SK-N-SH treated with all-trans-retinoic acid at 6 μM for 48 hours (cell line): ENCODE measurements around the gene MPDU1.

Experiments used
- ATAC-seq: fragments of 200-7000 bp; cut with Tn5 transposase; 3 replicates; pipeline ENCODE4 v1.9.1; 2020; ENCODE audit warnings: mild to moderate bottlenecking, moderate library complexity
- BACH2 ChIP-seq: fragments of 250-450 bp; sonication (Bioruptor Pico); IDR thresholded peaks from 2 replicates; pipeline ENCODE4 v1.9.0; 2021; ENCODE audit warnings: mild to moderate bottlenecking, borderline replicate concordance
- CSDC2 ChIP-seq: fragments of 250-450 bp; sonication (Bioruptor Pico); IDR thresholded peaks from 2 replicates; pipeline ENCODE4 v1.5.0; 2020; ENCODE audit warnings: mild to moderate bottlenecking, moderate library complexity
- ESRRG ChIP-seq: fragments of 250-450 bp; sonication (Bioruptor Pico); IDR thresholded peaks from 2 replicates; pipeline ENCODE4 v1.6.1; 2021; ENCODE audit warnings: mild to moderate bottlenecking
- GLIS3 ChIP-seq: fragments of 250-450 bp; sonication (Bioruptor Pico); IDR thresholded peaks from 2 replicates; pipeline ENCODE4 v1.5.0; 2020; ENCODE audit warnings: mild to moderate bottlenecking, moderate library complexity
- OSR1 ChIP-seq: fragments of 250-450 bp; sonication (Bioruptor Pico); IDR thresholded peaks from 2 replicates; pipeline ENCODE4 v1.8.0; 2022; ENCODE audit warnings: moderate library complexity, mild to moderate bottlenecking, inconsistent platforms
- PPARA ChIP-seq: fragments of 250-450 bp; sonication (Bioruptor Pico); IDR thresholded peaks from 2 replicates; pipeline ENCODE4 v1.5.0; 2020; ENCODE audit warnings: mild to moderate bottlenecking, borderline replicate concordance
- RARB ChIP-seq: fragments of 250-450 bp; sonication (Bioruptor Pico); IDR thresholded peaks from 2 replicates; pipeline ENCODE4 v1.8.0; 2021; ENCODE audit warnings: mild to moderate bottlenecking, moderate library complexity
- SNAI2 ChIP-seq: fragments of 250-450 bp; sonication (Bioruptor Pico); IDR thresholded peaks from 2 replicates; pipeline ENCODE4 v1.5.0; 2020; ENCODE audit warnings: mild to moderate bottlenecking, moderate library complexity
- TCF4 ChIP-seq: fragments of 250-450 bp; sonication (Bioruptor Pico); IDR thresholded peaks from 2 replicates; pipeline ENCODE4 v1.8.0; 2021; ENCODE audit warnings: mild to moderate bottlenecking, moderate library complexity, borderline replicate concordance
- TOX ChIP-seq: fragments of 250-450 bp; sonication (Bioruptor Pico); IDR thresholded peaks from 2 replicates; pipeline ENCODE4 v1.8.0; 2021; ENCODE audit warnings: mild to moderate bottlenecking, moderate library complexity, borderline replicate concordance
- TSHZ2 ChIP-seq: fragments of 250-450 bp; sonication (Bioruptor Pico); IDR thresholded peaks from 2 replicates; pipeline ENCODE4 v1.5.0; 2020; ENCODE audit warnings: mild to moderate bottlenecking, moderate library complexity
- ZC3H10 ChIP-seq: fragments of 250-450 bp; sonication (Bioruptor Pico); IDR thresholded peaks from 2 replicates; pipeline ENCODE4 v1.5.1; 2021; ENCODE audit warnings: mild to moderate bottlenecking, moderate library complexity
- ZFP3 ChIP-seq: fragments of 250-450 bp; sonication (Bioruptor Pico); IDR thresholded peaks from 2 replicates; pipeline ENCODE4 v1.5.0; 2020; ENCODE audit warnings: mild to moderate bottlenecking, moderate library complexity
- ZFP30 ChIP-seq: fragments of 450-650 bp; formaldehyde crosslinking; IDR thresholded peaks from 2 replicates; pipeline ENCODE4 v1.5.0; 2022; ENCODE audit warnings: mild to moderate bottlenecking, moderate library complexity
- ZNF70 ChIP-seq: fragments of 450-650 bp; formaldehyde crosslinking; IDR thresholded peaks from 2 replicates; pipeline ENCODE4 v1.5.0; 2020; ENCODE audit warnings: mild to moderate bottlenecking, moderate library complexity
- ZNF8 ChIP-seq: fragments of 450-650 bp; formaldehyde crosslinking; IDR thresholded peaks from 2 replicates; pipeline ENCODE4 v1.5.0; 2020; ENCODE audit warnings: mild to moderate bottlenecking, moderate library complexity
- TF ChIP-seq, protein P1 (sequence below): fragments of 250-450 bp; sonication (Bioruptor Pico); IDR thresholded peaks from 2 replicates; pipeline ENCODE4 v1.8.0; 2020; ENCODE audit warnings: mild to moderate bottlenecking, moderate library complexity, borderline replicate concordance
- TF ChIP-seq, protein P2 (sequence below): fragments of 250-450 bp; sonication (Bioruptor Pico); IDR thresholded peaks from 2 replicates; pipeline ENCODE4 v1.5.1; 2020; ENCODE audit warnings: low read depth, mild to moderate bottlenecking, moderate library complexity
- TF ChIP-seq, protein P3 (sequence below): fragments of 250-450 bp; sonication (Bioruptor Pico); IDR thresholded peaks from 2 replicates; pipeline ENCODE4 v1.8.0; 2021; ENCODE audit warnings: low read depth, mild to moderate bottlenecking, moderate library complexity, borderline replicate concordance
- TF ChIP-seq, protein P4 (sequence below): fragments of 250-450 bp; sonication (Bioruptor Pico); IDR thresholded peaks from 2 replicates; pipeline ENCODE4 v1.5.1; 2021; ENCODE audit warnings: mild to moderate bottlenecking, moderate library complexity

MPDU1 gene

GRCh38 chr17:7556627-7557026 lies 27.0 kb upstream of the MPDU1 start:
- ATAC-seq, result no peak
- TF ChIP-seq SNAI2 (CRISPR knock-in tag), result no peak
- TF ChIP-seq ZFP30 (CRISPR knock-in tag), result no peak
- TF ChIP-seq ZNF70, result no peak
- no peak for TF ChIP-seq TSHZ2 (CRISPR knock-in tag)

DNA sequence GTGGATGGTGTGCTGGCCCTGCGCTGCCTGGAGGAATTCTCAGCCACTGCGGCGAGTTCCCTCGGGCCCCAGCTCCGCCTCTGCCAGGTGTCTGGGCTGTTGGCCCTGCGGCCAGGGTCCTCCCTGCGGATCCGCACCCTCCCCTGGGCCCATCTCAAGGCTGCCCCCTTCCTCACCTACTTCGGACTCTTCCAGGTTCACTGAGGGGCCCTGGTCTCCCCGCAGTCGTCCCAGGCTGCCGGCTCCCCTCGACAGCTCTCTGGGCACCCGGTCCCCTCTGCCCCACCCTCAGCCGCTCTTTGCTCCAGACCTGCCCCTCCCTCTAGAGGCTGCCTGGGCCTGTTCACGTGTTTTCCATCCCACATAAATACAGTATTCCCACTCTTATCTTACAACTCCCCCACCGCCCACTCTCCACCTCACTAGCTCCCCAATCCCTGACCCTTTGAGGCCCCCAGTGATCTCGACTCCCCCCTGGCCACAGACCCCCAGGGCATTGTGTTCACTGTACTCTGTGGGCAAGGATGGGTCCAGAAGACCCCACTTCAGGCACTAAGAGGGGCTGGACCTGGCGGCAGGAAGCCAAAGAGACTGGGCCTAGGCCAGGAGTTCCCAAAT lies 26.4 kb upstream of the MPDU1 start:
- no peak for ATAC-seq
- TF ChIP-seq, protein P1, sequence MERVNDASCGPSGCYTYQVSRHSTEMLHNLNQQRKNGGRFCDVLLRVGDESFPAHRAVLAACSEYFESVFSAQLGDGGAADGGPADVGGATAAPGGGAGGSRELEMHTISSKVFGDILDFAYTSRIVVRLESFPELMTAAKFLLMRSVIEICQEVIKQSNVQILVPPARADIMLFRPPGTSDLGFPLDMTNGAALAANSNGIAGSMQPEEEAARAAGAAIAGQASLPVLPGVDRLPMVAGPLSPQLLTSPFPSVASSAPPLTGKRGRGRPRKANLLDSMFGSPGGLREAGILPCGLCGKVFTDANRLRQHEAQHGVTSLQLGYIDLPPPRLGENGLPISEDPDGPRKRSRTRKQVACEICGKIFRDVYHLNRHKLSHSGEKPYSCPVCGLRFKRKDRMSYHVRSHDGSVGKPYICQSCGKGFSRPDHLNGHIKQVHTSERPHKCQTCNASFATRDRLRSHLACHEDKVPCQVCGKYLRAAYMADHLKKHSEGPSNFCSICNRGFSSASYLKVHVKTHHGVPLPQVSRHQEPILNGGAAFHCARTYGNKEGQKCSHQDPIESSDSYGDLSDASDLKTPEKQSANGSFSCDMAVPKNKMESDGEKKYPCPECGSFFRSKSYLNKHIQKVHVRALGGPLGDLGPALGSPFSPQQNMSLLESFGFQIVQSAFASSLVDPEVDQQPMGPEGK (CRISPR knock-in tag), result no peak
- no peak for TF ChIP-seq PPARA (CRISPR knock-in tag)
- TF ChIP-seq RARB, result no peak
- TF ChIP-seq, all 23 proteins: peak for 0

- TF ChIP-seq ZNF8 (CRISPR knock-in tag) (no peak), CSDC2 (no peak), BACH2 (CRISPR knock-in tag) (no peak), GLIS3 (CRISPR knock-in tag) (no peak), ESRRG (CRISPR knock-in tag) (no peak), ZC3H10 (no peak), ZNF70 (no peak)
- TF ChIP-seq, protein P2, sequence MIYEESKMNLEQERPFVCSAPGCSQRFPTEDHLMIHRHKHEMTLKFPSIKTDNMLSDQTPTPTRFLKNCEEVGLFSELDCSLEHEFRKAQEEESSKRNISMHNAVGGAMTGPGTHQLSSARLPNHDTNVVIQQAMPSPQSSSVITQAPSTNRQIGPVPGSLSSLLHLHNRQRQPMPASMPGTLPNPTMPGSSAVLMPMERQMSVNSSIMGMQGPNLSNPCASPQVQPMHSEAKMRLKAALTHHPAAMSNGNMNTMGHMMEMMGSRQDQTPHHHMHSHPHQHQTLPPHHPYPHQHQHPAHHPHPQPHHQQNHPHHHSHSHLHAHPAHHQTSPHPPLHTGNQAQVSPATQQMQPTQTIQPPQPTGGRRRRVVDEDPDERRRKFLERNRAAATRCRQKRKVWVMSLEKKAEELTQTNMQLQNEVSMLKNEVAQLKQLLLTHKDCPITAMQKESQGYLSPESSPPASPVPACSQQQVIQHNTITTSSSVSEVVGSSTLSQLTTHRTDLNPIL (CRISPR knock-in tag), result no peak
- TF ChIP-seq, protein P3, sequence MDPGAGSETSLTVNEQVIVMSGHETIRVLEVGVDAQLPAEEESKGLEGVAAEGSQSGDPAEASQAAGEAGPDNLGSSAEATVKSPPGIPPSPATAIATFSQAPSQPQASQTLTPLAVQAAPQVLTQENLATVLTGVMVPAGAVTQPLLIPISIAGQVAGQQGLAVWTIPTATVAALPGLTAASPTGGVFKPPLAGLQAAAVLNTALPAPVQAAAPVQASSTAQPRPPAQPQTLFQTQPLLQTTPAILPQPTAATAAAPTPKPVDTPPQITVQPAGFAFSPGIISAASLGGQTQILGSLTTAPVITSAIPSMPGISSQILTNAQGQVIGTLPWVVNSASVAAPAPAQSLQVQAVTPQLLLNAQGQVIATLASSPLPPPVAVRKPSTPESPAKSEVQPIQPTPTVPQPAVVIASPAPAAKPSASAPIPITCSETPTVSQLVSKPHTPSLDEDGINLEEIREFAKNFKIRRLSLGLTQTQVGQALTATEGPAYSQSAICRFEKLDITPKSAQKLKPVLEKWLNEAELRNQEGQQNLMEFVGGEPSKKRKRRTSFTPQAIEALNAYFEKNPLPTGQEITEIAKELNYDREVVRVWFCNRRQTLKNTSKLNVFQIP (CRISPR knock-in tag), result no peak
- no peak; the same call in 2 of the 3 replicates for ATAC-seq
These were observed 25.7 kb upstream of the MPDU1 start for GRCh38 chr17:7557775-7558543.

DNA sequence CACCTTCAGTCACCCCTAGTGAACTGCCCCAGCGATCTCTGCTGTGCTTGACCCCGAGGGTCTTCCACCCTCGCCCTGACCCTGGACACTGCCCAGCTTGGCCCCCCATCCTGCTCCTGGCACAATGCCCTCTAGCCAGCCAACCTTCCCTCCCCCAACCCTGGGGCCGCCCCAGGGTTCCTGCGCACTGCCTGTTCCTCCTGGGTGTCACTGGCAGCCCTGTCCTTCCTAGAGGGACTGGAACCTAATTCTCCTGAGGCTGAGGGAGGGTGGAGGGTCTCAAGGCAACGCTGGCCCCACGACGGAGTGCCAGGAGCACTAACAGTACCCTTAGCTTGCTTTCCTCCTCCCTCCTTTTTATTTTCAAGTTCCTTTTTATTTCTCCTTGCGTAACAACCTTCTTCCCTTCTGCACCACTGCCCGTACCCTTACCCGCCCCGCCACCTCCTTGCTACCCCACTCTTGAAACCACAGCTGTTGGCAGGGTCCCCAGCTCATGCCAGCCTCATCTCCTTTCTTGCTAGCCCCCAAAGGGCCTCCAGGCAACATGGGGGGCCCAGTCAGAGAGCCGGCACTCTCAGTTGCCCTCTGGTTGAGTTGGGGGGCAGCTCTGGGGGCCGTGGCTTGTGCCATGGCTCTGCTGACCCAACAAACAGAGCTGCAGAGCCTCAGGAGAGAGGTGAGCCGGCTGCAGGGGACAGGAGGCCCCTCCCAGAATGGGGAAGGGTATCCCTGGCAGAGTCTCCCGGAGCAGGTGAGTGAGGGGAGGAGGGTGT lies 24.9 kb upstream of the MPDU1 start, which contains the start of gene TNFSF13:
Gene TNFSF13 (plus strand): TSS at position 207 of the 776 bp plus-strand sequence. CDS start 290 bp downstream, at position 497.
- no peak for ATAC-seq
- TF ChIP-seq PPARA (CRISPR knock-in tag) (no peak), SNAI2 (CRISPR knock-in tag) (no peak), ZFP3 (no peak), TOX (no peak), OSR1 (no peak), ZNF8 (CRISPR knock-in tag) (no peak), RARB (no peak), GLIS3 (CRISPR knock-in tag) (no peak), ZC3H10 (no peak), CSDC2 (no peak), TCF4 (CRISPR knock-in tag) (no peak), BACH2 (CRISPR knock-in tag) (no peak)
- TF ChIP-seq, protein P4, sequence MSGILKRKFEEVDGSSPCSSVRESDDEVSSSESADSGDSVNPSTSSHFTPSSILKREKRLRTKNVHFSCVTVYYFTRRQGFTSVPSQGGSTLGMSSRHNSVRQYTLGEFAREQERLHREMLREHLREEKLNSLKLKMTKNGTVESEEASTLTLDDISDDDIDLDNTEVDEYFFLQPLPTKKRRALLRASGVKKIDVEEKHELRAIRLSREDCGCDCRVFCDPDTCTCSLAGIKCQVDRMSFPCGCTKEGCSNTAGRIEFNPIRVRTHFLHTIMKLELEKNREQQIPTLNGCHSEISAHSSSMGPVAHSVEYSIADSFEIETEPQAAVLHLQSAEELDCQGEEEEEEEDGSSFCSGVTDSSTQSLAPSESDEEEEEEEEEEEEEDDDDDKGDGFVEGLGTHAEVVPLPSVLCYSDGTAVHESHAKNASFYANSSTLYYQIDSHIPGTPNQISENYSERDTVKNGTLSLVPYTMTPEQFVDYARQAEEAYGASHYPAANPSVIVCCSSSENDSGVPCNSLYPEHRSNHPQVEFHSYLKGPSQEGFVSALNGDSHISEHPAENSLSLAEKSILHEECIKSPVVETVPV (CRISPR knock-in tag), result no peak
- TF ChIP-seq, protein P3 (CRISPR knock-in tag), result no peak
